GM12892 (cell line): Measurements from ENCODE around the gene ABCC6.

Source experiments
- POLR2A ChIP-seq: IDR thresholded peaks from 2 replicates; pipeline ENCODE4 v1.6.1; 2011; ENCODE audit warnings: low read depth, low read length, control low read depth
- POLR2AphosphoS5 ChIP-seq: IDR thresholded peaks from 2 replicates; pipeline ENCODE4 v1.6.1; 2011; ENCODE audit warnings: low read depth, low read length, control low read depth

- TF ChIP-seq POLR2A (no peak), POLR2AphosphoS5 (no peak)
These were observed 64.4 kb downstream of the ABCC6 start for GRCh38 chr16:16158741-16159374.
